CD4-positive, CD25-positive, alpha-beta regulatory T cell (primary cell): Measurements from ENCODE around the gene MMP15. TPM values are rescaled to one million over a fixed set of nuclear protein-coding genes. Genes with fewer than 3 reads are reported as not detected.
A peak's percentile ranks its signal among the peaks of the same experiment; 100 is the strongest.
"Not testable (repeated sequence)": the region's sequence is repeated elsewhere in the genome, so short reads cannot be mapped to it uniquely, and the experiment has no call there.

Experiments
- ATAC-seq, 2 donors: fragments of 150-1000 bp; cut with Tn5 transposase; one replicate each; pipeline ENCODE4 v1.10.0; 2021; ENCODE audit warnings: low read depth in 2 of 2, moderate number of reproducible peaks in 2 of 2, moderate library complexity in 1 of 2
- DNase-seq, 3 donors: peaks; one replicate each; pipeline versions ENCODE4 v3.0.0 to v3.0.0-alpha.2; 2012 to 2022; ENCODE audit warnings: mixed read lengths in 1 of 3
- H3K27ac ChIP-seq: one replicate; pipeline ENCODE4 v1.7.0; 2013; ENCODE audit warnings: mild to moderate bottlenecking, low read length; ENCODE audit not compliant: insufficient read depth, poor library complexity, severe bottlenecking
- H3K27me3 ChIP-seq: one replicate; pipeline ENCODE4 v1.7.0; 2013; ENCODE audit warnings: low read length; ENCODE audit not compliant: control insufficient read depth, insufficient read depth
- H3K36me3 ChIP-seq: one replicate; pipeline ENCODE4 v1.7.0; 2013; ENCODE audit warnings: mild to moderate bottlenecking, low read length, moderate library complexity; ENCODE audit not compliant: control insufficient read depth, insufficient read depth
- H3K4me1 ChIP-seq: 2 replicates; pipeline ENCODE4 v1.7.0; 2013; ENCODE audit warnings: mild to moderate bottlenecking, low read length; ENCODE audit not compliant: insufficient read depth, control insufficient read depth, poor library complexity, severe bottlenecking
- H3K4me3 ChIP-seq: one replicate; pipeline ENCODE4 v1.7.0; 2013; ENCODE audit warnings: low read depth, mild to moderate bottlenecking, low read length, moderate library complexity
- H3K9me3 ChIP-seq, 2 experiments: 1 replicate in 1 of 2; 2 replicates in 1 of 2; pipeline ENCODE4 v1.7.0; 2013; ENCODE audit warnings: low read length in 2 of 2, mild to moderate bottlenecking in 1 of 2, moderate library complexity in 1 of 2; ENCODE audit not compliant: control insufficient read depth in 2 of 2
- H3K27ac Mint-ChIP-seq, 3 donors: one replicate each; pipeline ENCODE4 v1.8.0; 2020 to 2022; ENCODE audit warnings: mild to moderate bottlenecking in 3 of 3, mixed read lengths in 3 of 3, moderate library complexity in 2 of 3
- H3K27me3 Mint-ChIP-seq: one replicate; pipeline ENCODE4 v1.8.0; 2022; ENCODE audit warnings: mild to moderate bottlenecking, mixed read lengths
- H3K36me3 Mint-ChIP-seq: one replicate; pipeline ENCODE4 v1.8.0; 2020; ENCODE audit warnings: mixed read lengths
- H3K4me1 Mint-ChIP-seq, 4 donors: one replicate each; pipeline ENCODE4 v1.8.0; 2020 to 2022; ENCODE audit warnings: mixed read lengths in 4 of 4, mild to moderate bottlenecking in 1 of 4
- H3K4me3 Mint-ChIP-seq, 4 donors: one replicate each; pipeline ENCODE4 v1.8.0; 2020 to 2022; ENCODE audit warnings: mild to moderate bottlenecking in 4 of 4, mixed read lengths in 4 of 4, moderate library complexity in 3 of 4
- H3K9me3 Mint-ChIP-seq, 7 donors: one replicate each; pipeline ENCODE4 v1.8.0; 2020 to 2022; ENCODE audit warnings: mixed read lengths in 7 of 7, mild to moderate bottlenecking in 3 of 7, moderate library complexity in 2 of 7
- polyA plus RNA-seq, 4 donors: library from polyadenylated mRNA; unstranded; fragments of 300-500 nt; fragmentation: Illumina TruSeq; gene quantifications; one replicate each; pipeline ENCODE4 v1.2.3, GENCODE V29; 2021
- total RNA-seq: library from RNA; stranded (reverse); gene quantifications from one replicate; pipeline ENCODE4 v1.2.3, GENCODE V29; 2022

The MMP15 gene
- total and polyA plus RNA-seq, 5 donors from 2014 or later: 0.03 to 0.27 (median 0.11) TPM; not detected in 2

DNA sequence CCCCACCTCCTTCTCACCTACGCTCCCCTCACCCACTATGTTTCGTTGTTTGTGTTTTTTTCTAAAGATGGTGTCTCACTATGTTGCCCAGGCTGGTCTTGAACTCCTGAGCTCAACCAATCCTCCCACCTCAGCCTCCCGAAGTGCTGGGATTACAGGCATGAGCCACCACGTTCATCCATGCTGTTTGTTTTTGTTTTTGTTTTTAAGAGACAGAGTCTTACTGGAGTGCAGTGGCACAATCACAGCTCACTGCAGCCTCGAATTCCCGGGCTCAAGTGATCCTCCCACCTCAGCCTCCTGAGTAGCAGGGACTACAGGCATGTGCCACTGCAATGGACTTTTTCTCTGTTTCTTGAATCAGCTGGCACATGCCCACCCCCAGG is 70.0 kb downstream of the MMP15 start:
- not testable (repeated sequence) for H3K4me3 ChIP-seq, H3K27me3 ChIP-seq, ATAC-seq, H3K4me1 ChIP-seq, H3K9me3 Mint-ChIP-seq, H3K27ac ChIP-seq, H3K36me3 ChIP-seq, DNase-seq, H3K4me3 Mint-ChIP-seq, H3K9me3 ChIP-seq, H3K36me3 Mint-ChIP-seq
- peaks cover 0 to 14% (median 2%) of the 10 kb centered on the region in 4 donors for H3K4me1 Mint-ChIP-seq
- H3K27ac Mint-ChIP-seq: peak overlapping the region in 1 of 3 donors; percentile 57
- H3K27me3 Mint-ChIP-seq: peaks cover 17% of the 10 kb centered on the region

DNA sequence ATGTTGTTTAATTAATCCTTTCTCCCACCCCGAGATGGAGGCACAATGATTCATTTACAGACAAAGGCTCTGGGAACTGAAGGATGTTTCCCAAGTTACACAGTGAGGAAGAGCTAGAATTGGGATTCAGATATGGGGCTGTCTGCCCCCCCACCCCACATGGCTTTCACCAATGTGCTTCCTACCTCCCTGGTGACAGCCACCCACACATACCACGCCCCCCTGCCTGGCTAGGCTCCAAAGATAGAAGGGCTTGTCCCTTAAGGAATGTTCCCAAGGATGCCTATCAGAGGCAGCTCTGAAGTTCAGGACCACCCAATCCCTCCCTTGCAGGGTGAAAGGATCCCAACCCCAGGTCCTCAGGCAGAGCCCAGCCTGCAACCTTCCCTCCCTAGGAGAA is 70.7 kb downstream of the MMP15 start:
- H3K27ac Mint-ChIP-seq: no peak overlapping the region
- H3K4me1 Mint-ChIP-seq: peaks cover 0 to 15% (median 3%) of the 10 kb centered on the region in 4 donors
- H3K36me3 Mint-ChIP-seq: no peaks in the 10 kb centered on the region
- H3K9me3 Mint-ChIP-seq: peaks cover 0 to 1% (median 0%) of the 10 kb centered on the region in 7 donors
- Histone ChIP-seq H3K9me3 (no peaks in the 10 kb centered on the region), H3K36me3 (no peaks in the 10 kb centered on the region), H3K4me3 (no peak overlapping the region), H3K4me1 (no peaks in the 10 kb centered on the region), H3K27ac (no peak overlapping the region), H3K27me3 (no peaks in the 10 kb centered on the region)
- peaks cover 17% of the 10 kb centered on the region for H3K27me3 Mint-ChIP-seq
- DNase-seq: no peak
- H3K4me3 Mint-ChIP-seq: no peak overlapping the region
- no peak for ATAC-seq

Other genes starting within 250 kb of the MMP15 start
- gene KIFC3, start 223.3 kb upstream of the MMP15 start, total RNA-seq: 1.2 TPM
- not detected for gene KIFC3, start 223.3 kb upstream of the MMP15 start, polyA plus RNA-seq
- gene CNGB1, start 54.6 kb upstream of the MMP15 start, total RNA-seq: not detected
- gene CNGB1, start 54.6 kb upstream of the MMP15 start, polyA plus RNA-seq: not detected
- 13.2 TPM for gene ZNF319, start 25.1 kb upstream of the MMP15 start, total RNA-seq
- gene ZNF319, start 25.1 kb upstream of the MMP15 start, polyA plus RNA-seq: 1 to 10 TPM; 2.6 to 7.2 (median 5.0) TPM
- gene USB1, start 24.3 kb upstream of the MMP15 start, total RNA-seq: 35.7 TPM
- gene USB1, start 24.3 kb upstream of the MMP15 start, polyA plus RNA-seq: 10 to 100 TPM; 29.3 to 46.8 (median 37.1) TPM
- 147 TPM for gene CFAP20, start 103.6 kb downstream of the MMP15 start, total RNA-seq
- gene CFAP20, start 103.6 kb downstream of the MMP15 start, polyA plus RNA-seq: 10 to 100 TPM; 41.9 to 53.1 (median 47.8) TPM
- 57.3 TPM for gene CSNK2A2, start 172.4 kb downstream of the MMP15 start, total RNA-seq
- 10 to 100 TPM in 2 of 4 donors, 1 to 10 TPM in 2; 7.9 to 11.6 (median 9.6) TPM for gene CSNK2A2, start 172.4 kb downstream of the MMP15 start, polyA plus RNA-seq